AG09319 (cell line): ENCODE data around the gene EYS.

ENCODE experiments used
- DNase-seq: peaks from one replicate; pipeline ENCODE4 v3.0.0-alpha.2; 2010; ENCODE audit warnings: low read depth; ENCODE audit errors: extremely low read depth
- TF ChIP-seq, protein P1 (sequence below): IDR thresholded peaks from 2 replicates; pipeline ENCODE4 v1.5.1; 2011; ENCODE audit warnings: low read depth, mild to moderate bottlenecking, inconsistent platforms, low read length, moderate library complexity

EYS gene

DNA sequence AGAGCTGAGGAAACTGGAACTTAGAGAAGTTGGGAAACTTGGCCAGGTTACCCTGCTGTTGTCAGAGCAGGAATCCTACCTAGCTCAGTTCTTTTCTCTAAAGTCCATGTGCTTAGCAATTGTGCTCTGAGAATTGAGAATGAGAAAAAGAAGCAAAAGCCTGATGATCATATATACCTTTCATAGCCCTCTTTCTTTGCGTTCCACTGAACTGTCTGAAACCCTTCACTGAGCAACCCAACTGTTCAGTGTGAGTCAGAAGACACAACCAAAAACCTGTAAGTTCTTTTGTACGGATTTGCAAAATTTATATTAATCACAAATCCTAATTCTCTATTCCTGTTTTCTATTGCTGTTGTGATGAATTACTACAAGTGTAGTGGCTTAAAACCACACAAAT, 1990.9 kb downstream of the EYS start:
- TF ChIP-seq, protein P1, sequence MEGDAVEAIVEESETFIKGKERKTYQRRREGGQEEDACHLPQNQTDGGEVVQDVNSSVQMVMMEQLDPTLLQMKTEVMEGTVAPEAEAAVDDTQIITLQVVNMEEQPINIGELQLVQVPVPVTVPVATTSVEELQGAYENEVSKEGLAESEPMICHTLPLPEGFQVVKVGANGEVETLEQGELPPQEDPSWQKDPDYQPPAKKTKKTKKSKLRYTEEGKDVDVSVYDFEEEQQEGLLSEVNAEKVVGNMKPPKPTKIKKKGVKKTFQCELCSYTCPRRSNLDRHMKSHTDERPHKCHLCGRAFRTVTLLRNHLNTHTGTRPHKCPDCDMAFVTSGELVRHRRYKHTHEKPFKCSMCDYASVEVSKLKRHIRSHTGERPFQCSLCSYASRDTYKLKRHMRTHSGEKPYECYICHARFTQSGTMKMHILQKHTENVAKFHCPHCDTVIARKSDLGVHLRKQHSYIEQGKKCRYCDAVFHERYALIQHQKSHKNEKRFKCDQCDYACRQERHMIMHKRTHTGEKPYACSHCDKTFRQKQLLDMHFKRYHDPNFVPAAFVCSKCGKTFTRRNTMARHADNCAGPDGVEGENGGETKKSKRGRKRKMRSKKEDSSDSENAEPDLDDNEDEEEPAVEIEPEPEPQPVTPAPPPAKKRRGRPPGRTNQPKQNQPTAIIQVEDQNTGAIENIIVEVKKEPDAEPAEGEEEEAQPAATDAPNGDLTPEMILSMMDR: no peak
- no peak for DNase-seq

- DNase-seq: no peak
- TF ChIP-seq, protein P1: no peak
Observed at GRCh38 chr6:63714091-63714490, 1992.9 kb downstream of the EYS start.

DNA sequence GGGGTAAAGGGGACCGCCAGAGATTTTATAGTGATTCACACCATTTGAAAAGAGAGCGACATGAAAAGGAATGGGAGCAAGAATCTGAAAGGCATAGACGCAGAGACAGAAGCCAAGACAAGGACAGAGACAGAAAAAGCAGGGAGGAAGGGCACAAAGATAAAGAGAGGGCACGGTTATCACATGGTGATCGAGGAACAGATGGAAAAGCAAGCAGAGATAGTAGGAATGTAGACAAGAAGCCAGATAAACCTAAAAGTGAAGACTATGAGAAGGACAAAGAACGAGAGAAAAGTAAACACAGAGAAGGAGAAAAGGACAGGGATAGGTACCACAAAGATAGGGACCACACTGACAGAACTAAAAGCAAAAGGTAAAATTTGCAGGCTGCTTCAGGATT, 1993.7 kb downstream of the EYS start:
- DNase-seq: no peak
- TF ChIP-seq, protein P1: no peak

DNA sequence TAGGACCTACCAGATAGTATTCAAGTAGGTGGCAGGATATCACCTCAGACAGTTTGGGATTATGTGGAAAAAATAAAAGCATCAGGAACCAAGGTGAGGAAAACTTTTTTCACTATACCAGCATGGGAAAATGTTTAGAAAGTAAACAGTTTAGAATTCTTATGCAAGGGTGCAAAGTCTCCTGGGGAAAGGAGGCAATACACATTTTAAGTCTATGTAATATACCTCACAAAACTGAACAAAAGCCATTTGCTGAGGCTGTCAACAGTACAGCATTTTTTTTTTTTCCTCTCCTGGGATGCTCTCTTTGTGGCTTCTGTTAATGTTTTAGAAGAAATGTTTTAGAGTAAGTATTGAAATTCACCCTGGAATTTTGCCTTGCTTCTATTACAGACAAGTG, 1997.9 kb downstream of the EYS start:
- no peak for DNase-seq
- TF ChIP-seq, protein P1: no peak

DNA sequence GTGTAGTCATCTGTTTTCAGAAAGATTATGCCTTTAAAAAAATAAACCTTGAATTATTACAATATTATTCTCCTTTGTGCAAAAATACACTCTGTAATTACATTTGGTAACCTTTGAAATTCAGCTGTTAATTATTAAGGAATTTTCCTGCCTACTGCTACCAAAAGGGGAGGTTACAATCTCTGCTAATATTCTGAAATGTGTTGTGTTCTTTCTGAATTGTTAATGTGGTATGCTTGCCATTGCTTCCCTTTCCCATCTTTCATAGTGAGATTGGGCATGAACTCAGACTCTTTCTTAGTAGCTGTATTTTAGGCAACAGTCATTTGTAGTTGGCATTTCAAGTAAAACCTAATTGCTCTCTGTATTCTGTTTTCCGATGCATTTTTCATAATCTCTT, 1998.4 kb downstream of the EYS start:
- DNase-seq: no peak

GRCh38 chr6:63706630-63707029, 2000.4 kb downstream of the EYS start:
- no peak for DNase-seq
- TF ChIP-seq, protein P1: no peak

More for the DNA sequence above, 1998.4 kb downstream of the EYS start:
- TF ChIP-seq, protein P1: no peak

GRCh38 chr6:63705707-63706106, 2001.3 kb downstream of the EYS start:
- no peak for DNase-seq
- TF ChIP-seq, protein P1: no peak

DNA sequence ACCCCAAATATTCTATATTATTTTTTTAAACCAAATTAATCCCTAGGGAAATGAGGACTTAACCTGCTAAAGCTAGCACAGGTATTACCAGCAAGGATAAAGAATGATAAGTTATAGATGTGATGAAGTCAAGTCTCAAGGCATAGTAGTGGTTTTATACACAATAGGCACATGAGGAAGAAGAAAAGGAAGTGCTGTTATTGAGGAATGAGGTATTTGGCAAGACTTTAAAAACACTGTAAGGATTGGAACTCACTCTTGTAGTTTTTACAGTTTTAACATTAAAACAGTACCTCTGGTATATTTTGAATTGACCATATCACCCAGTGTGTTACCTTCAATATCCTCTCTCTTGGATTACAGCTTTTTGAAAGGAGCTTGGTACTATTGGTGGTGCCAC, 2016.8 kb downstream of the EYS start:
- TF ChIP-seq, protein P1: no peak
- DNase-seq: no peak
